Endodermal cell (in vitro differentiated cells): Measurements from ENCODE around the gene ARL4C. TPM values are rescaled to one million over a fixed set of nuclear protein-coding genes. Genes with fewer than 3 reads are reported as not detected.

Source experiments
- DNase-seq: peaks from one replicate; pipeline ENCODE4 v3.0.0-alpha.2; 2017
- H3K27ac ChIP-seq: 2 replicates; pipeline ENCODE4 v1.5.1; 2013; ENCODE audit warnings: mild to moderate bottlenecking, low read depth, low read length, moderate library complexity
- H3K27me3 ChIP-seq: 2 replicates; pipeline ENCODE4 v1.6.1; 2013; ENCODE audit warnings: mild to moderate bottlenecking, low read length, moderate library complexity; ENCODE audit not compliant: insufficient read depth, control insufficient read depth, poor library complexity, severe bottlenecking
- H3K36me3 ChIP-seq: 2 replicates; pipeline ENCODE4 v1.7.0; 2013; ENCODE audit warnings: mild to moderate bottlenecking, low read length, moderate library complexity; ENCODE audit not compliant: control insufficient read depth, insufficient read depth
- H3K4me1 ChIP-seq: one replicate; pipeline ENCODE4 v1.7.0; 2013; ENCODE audit warnings: low read length; ENCODE audit not compliant: control insufficient read depth, insufficient read depth
- H3K4me3 ChIP-seq: 2 replicates; pipeline ENCODE4 v1.5.1; 2013; ENCODE audit warnings: mild to moderate bottlenecking, low read length, moderate library complexity
- H3K9ac ChIP-seq: 2 replicates; pipeline ENCODE4 v1.6.1; 2013; ENCODE audit warnings: mild to moderate bottlenecking, low read length, moderate library complexity; ENCODE audit not compliant: poor library complexity, severe bottlenecking; ENCODE audit errors: extremely low read depth
- H3K9me3 ChIP-seq: 2 replicates; pipeline ENCODE4 v1.6.1; 2013; ENCODE audit warnings: mild to moderate bottlenecking, low read length, moderate library complexity; ENCODE audit not compliant: control insufficient read depth
- H3K27ac Mint-ChIP-seq: 2 replicates; pipeline ENCODE4 v1.8.0; 2020; ENCODE audit warnings: mixed read lengths
- H3K27me3 Mint-ChIP-seq: 2 replicates; pipeline ENCODE4 v1.8.0; 2021; ENCODE audit warnings: mild to moderate bottlenecking, mixed read lengths; ENCODE audit not compliant: insufficient read depth
- H3K36me3 Mint-ChIP-seq: 2 replicates; pipeline ENCODE4 v1.8.0; 2020; ENCODE audit warnings: low read depth, mixed read lengths
- H3K4me1 Mint-ChIP-seq: 2 replicates; pipeline ENCODE4 v1.8.0; 2020; ENCODE audit warnings: mixed read lengths
- H3K4me3 Mint-ChIP-seq: 2 replicates; pipeline ENCODE4 v1.8.0; 2020; ENCODE audit warnings: mild to moderate bottlenecking, moderate library complexity, mixed read lengths
- H3K9me3 Mint-ChIP-seq: 2 replicates; pipeline ENCODE4 v1.8.0; 2020; ENCODE audit warnings: mild to moderate bottlenecking, mixed read lengths
- WGBS, 2 experiments: methylation state at CpG; one replicate each; pipeline versions ENCODE4 v1.1.5 to v1.1.7; 2013; ENCODE audit warnings: missing lambda C conversion rate in 2 of 2, mixed read lengths in 1 of 2; ENCODE audit not compliant: insufficient coverage in 1 of 2, insufficient read length in 1 of 2; 5-methylcytosine and 5-hydroxymethylcytosine counted together
- total RNA-seq, 2 donors: library from RNA; stranded (reverse); fragmentation: NEBNext Ultra II Directional in 1 of 2; extraction: Animal tissue kit (Norgen Biotek cat#: 25700) in 1 of 2; gene quantifications; 2 replicates in 1 of 2; 3 replicates in 1 of 2; pipeline ENCODE4 v1.2.1, GENCODE V29; 2021
- TF ChIP-seq, protein P1 (sequence below): fragments of 200-600 bp; sonication (generic); conservative IDR thresholded peaks from 2 replicates; pipeline ENCODE4 v1.5.0; 2021; ENCODE audit warnings: antibody characterized with exemption, mild to moderate bottlenecking

Gene ARL4C
- total RNA-seq, 2 donors from 2014 or later = 9.3 to 21.7 TPM

DNA sequence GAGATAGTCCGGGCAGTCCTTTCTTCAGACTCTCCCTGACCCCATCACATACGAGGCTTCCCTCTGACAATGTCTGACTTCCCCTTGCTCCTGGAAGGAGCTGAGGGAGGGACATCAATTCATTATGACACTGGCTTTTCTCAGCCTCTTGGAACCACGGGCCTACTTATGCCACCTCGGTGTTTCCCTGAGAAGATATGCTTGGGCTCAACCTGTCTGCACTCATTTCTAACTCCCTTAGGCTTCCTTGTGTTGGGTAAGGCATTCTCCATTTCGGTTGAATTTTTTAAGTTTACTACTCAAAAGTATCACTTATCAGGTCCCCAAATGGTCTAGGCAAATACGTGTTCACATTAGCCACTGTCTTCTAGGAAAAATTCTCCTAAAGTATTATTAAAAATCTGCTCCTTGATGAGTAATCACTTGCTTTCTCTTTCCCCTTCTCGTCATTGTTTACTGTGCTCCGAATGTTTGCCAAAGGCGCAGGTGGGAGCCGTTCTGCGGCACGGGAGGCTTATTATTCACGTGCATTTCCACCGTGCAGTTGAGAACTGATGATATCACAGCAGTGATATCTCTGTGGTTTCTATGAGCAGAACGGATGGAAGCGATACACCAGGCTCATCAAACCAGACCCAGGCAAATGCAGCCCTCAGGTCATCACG lies 33.1 kb downstream of the ARL4C start:
- TF ChIP-seq, protein P1, sequence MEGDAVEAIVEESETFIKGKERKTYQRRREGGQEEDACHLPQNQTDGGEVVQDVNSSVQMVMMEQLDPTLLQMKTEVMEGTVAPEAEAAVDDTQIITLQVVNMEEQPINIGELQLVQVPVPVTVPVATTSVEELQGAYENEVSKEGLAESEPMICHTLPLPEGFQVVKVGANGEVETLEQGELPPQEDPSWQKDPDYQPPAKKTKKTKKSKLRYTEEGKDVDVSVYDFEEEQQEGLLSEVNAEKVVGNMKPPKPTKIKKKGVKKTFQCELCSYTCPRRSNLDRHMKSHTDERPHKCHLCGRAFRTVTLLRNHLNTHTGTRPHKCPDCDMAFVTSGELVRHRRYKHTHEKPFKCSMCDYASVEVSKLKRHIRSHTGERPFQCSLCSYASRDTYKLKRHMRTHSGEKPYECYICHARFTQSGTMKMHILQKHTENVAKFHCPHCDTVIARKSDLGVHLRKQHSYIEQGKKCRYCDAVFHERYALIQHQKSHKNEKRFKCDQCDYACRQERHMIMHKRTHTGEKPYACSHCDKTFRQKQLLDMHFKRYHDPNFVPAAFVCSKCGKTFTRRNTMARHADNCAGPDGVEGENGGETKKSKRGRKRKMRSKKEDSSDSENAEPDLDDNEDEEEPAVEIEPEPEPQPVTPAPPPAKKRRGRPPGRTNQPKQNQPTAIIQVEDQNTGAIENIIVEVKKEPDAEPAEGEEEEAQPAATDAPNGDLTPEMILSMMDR = no peak
- Histone ChIP-seq H3K9me3 (no peaks in the 10 kb centered on the region), H3K4me3 (no peak overlapping the region), H3K27me3 (no peaks in the 10 kb centered on the region), H3K36me3 (no peaks in the 10 kb centered on the region), H3K9ac (no peak overlapping the region), H3K4me1 (no peaks in the 10 kb centered on the region), H3K27ac (no peak overlapping the region)
- DNase-seq = no peak
- Mint-ChIP-seq H3K27ac (no peak overlapping the region), H3K27me3 (peaks cover 9% of the 10 kb centered on the region), H3K4me1 (peaks cover 6% of the 10 kb centered on the region), H3K4me3 (no peak overlapping the region), H3K9me3 (no peaks in the 10 kb centered on the region), H3K36me3 (no peaks in the 10 kb centered on the region)
- 93 to 95% methylated on average over 14 to 17 of the region's 17 CpGs for WGBS, 2 experiments

DNA sequence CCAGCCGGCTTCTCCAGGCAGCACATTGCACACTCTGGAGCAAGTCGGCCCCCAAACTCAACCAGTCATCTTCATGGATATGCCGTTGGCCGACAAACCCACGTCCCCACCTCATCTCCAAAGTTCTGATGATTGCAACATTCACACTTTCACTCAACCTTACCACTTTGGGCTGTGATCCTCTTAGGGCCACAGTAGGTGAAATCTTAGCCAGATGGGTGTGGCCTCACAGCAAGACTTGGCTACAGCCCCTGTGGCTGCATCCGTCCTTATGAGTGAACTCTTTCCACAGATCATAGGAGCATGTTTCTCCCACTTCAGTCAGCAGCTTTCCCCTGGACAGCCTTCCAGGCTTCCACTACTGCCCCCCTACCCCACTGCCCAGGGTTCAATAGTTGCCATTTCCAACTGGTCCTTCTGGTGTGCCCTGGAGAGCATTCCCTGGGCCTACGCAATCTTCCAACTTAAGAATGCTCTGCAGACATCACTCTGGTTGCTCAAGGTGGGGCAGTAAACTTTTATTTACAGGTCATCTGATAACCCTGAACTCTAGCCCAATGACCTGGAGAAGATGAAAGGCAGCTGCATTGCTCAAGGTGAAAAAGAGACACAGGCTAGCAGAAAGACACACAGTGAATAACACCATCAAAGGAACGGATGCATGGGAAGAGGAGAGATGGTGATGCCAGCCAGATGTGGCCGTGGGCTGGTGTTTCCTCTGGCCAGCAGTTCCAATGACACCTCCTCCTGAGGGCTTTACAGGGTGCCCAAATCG lies 34.5 kb downstream of the ARL4C start:
- Mint-ChIP-seq H3K27ac (no peak overlapping the region), H3K4me3 (no peak overlapping the region), H3K4me1 (peaks cover 6% of the 10 kb centered on the region), H3K9me3 (peaks cover 12% of the 10 kb centered on the region), H3K36me3 (peaks cover 4% of the 10 kb centered on the region), H3K27me3 (peaks cover 9% of the 10 kb centered on the region)
- no peak overlapping the region for H3K4me3 ChIP-seq
- no peaks in the 10 kb centered on the region for H3K9me3 ChIP-seq
- TF ChIP-seq, protein P1 = no peak
- H3K27me3 ChIP-seq = no peaks in the 10 kb centered on the region
- no peak for DNase-seq
- H3K9ac ChIP-seq = no peak overlapping the region
- WGBS, 2 experiments = 93 to 97% methylated on average over 8 to 10 of the region's 10 CpGs
- no peaks in the 10 kb centered on the region for H3K4me1 ChIP-seq
- H3K36me3 ChIP-seq = no peaks in the 10 kb centered on the region
- H3K27ac ChIP-seq = no peak overlapping the region

DNA sequence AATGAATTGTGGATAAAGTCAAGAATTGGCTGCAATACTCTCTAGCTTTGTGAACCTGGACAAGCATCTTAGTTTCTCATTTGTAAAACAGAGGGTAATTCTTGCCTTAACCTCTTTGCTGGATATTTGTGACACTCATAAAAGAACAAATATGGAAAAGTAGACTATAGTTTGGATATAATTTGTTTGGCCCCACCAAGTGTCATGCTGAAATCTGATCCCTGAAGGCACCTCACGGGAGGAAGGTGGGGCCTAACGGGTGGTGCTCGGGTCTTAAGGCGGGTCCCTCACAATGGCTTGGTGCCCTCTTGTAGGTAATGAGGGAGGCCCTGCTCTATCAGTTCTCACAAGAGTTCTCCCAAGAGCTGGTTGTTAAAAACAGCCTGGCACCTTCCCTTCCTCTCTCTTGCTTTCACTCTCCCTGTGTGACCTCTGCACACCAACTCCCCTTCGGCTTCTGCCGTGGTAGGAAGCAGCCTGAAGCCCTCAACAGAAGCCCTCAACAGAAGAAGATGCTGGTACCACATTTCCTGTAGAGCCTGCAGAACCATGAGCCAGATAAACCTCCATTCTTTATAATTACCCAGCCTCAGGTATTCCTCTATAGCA lies 37.4 kb downstream of the ARL4C start:
- H3K4me3 ChIP-seq = no peak overlapping the region
- no peak overlapping the region for H3K27ac Mint-ChIP-seq

More for the DNA sequence above, 37.4 kb downstream of the ARL4C start:
- DNase-seq = no peak
- Mint-ChIP-seq H3K9me3 (peaks cover 13% of the 10 kb centered on the region), H3K4me3 (no peak overlapping the region), H3K36me3 (peaks cover 4% of the 10 kb centered on the region), H3K4me1 (peaks cover 6% of the 10 kb centered on the region), H3K27me3 (peaks cover 9% of the 10 kb centered on the region)
- H3K9me3 ChIP-seq = no peaks in the 10 kb centered on the region
- no peaks in the 10 kb centered on the region for H3K27me3 ChIP-seq
- H3K36me3 ChIP-seq = no peaks in the 10 kb centered on the region
- WGBS, 2 experiments = 90 to 100% methylated on average over 1 to 6 of the region's 6 CpGs
- no peaks in the 10 kb centered on the region for H3K4me1 ChIP-seq
- TF ChIP-seq, protein P1 = no peak
- H3K27ac ChIP-seq = no peak overlapping the region
- H3K9ac ChIP-seq = no peak overlapping the region
